Embryonic facial prominence (tissue), 1 donor: ENCODE measurements around the gene PATE3.

Experiments
- DNase-seq: peaks from one replicate; pipeline ENCODE4 v3.0.0-alpha.2; 2016; ENCODE audit errors: extremely low spot score

The PATE3 gene

DNA sequence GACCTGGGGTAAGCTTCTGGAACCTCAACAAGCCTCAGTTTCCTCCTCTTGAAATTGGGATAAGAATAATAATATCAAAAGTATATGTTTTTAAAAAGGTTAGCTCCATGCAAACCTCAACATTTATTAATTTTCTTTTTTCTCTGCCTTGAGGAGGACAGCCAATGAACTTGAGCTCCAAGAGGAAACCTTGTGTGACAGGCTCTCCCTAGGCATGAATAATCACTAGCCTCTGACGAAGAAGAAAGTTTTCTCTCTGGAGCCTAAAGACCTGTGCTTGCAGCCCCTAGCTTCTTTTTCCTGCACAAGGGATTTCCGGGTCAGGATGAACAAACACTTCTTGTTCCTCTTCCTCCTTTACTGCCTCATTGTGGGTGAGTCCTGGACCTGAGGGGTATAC is at the start of gene PATE3:
Gene PATE3 (plus strand): TSS at position 301 of the 400 bp plus-strand sequence. CDS start 25 bp downstream, at position 326.
- DNase-seq = no peak

GRCh38 chr11:125740617-125741016 is 47.3 kb upstream of the PATE3 start:
- no peak for DNase-seq

- no peak for DNase-seq
Measured at GRCh38 chr11:125743681-125744080, 44.2 kb upstream of the PATE3 start.

DNA sequence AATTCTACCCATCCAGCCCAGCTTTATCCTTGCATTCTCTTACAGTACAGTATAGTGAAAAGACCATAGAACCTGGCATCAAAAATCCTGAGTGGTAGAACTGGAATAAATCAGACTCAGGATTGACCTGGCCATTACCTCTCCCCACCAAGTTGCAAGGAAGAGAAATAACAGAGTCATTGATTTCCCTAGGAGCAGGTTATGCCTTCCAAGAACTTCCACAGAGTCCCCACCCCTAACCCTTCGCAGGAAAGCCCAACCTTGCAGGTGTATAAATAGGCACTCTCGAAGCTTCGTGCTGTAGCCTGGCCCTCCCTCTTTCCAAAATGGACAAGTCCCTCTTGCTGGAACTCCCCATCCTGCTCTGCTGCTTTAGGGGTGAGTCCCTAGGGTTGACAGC is 41.9 kb upstream of the PATE3 start, which contains the start of gene PATE1:
Gene PATE1 (plus strand): TSS at position 301 of the 400 bp plus-strand sequence. CDS start 26 bp downstream, at position 327.
- DNase-seq = no peak

GRCh38 chr11:125750629-125751028 is 37.3 kb upstream of the PATE3 start:
- DNase-seq = no peak

GRCh38 chr11:125756050-125756449 is 31.9 kb upstream of the PATE3 start:
- no peak for DNase-seq

- DNase-seq = no peak
Measured at GRCh38 chr11:125762445-125762844, 25.5 kb upstream of the PATE3 start.

DNA sequence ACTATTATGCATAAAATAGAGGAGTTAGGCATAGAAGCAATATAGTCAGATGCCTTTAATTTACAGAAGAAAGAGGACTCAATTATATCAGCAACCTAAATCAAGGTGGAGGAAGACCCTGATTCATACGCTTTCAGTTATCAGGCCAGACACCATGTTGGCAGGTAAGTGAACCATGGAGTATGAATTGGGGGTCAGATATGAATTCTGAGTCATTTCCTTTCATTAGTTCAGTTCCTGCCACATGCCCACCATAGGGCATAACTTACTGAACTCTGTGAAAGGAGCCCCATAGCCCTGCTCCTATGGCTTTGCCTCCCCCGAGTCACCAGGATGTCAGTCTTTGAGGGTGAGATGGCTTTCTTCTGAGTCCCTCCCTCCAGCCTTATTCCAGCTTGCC is 24.4 kb upstream of the PATE3 start:
- DNase-seq = no peak

GRCh38 chr11:125766251-125766650 is 21.7 kb upstream of the PATE3 start:
- DNase-seq = no peak

DNA sequence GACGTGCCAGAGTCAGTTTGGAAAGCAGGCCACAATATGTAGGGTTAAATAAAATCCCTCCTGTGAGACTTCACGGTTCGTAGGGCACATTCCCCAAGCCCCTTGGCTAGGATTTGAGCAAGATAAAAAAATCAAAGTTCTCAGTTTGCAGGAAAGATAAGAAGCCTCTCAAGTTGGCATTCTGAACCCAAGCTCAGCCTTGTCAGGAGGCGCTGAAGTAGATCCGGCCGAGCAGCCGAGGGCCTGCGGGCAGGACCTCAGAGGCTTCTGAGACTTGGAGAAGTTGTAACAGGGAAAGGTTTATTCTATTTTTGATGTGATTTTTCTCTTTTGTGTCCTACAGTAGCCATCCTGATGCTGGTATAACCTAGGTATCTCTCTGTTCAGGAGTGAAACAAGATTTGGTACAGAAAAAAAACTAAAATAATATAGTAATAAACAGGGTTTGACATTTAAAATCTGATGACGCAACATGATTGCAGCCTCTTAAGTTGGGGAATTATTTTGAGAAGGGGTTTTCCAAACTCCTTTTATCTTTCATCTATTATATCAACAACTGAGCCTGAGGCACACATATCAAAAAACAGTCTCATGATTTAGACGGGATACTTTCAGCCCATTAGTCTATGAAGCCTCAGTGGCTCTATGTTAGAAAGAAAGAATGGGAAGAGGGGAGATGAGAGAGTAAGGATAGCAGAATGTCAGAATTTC is 19.4 kb upstream of the PATE3 start:
- DNase-seq = no peak

GRCh38 chr11:125770583-125770982 is 17.3 kb upstream of the PATE3 start:
- DNase-seq = no peak

DNA sequence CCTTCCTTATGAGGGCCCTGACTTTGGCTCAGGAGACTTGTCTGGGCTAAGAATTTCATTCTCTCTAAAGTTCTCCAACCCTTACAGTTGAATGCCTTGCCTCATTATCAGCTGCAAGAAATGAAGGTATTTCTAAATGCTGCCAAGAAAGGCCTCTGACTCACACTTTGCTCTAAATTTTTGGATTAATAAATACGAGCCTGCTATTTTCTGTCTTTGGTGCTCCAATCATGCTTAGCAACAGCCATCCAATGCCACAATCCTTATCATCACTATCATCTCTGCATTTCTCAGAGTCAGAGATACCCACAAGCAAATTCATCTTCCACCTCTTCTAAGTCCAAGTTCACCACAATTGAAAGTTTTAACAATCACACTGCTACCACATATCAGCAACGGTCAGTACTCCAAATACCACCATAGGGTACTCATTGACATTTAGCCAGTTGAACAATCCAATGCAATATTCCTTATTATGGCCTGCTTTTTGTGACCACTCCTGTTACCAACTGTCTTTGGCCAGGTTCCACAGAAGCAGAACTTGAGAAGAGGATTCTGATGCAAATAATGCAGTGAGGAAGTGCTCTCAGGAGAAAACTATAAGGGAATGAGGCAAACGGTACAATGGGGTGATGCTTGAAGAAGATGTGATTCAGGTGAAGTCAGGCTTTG is 15.0 kb upstream of the PATE3 start:
- no peak for DNase-seq

- DNase-seq = no peak
Measured at GRCh38 chr11:125773516-125773915, 14.4 kb upstream of the PATE3 start.

- no peak for DNase-seq
Measured at GRCh38 chr11:125777309-125777708, 10.6 kb upstream of the PATE3 start.

DNA sequence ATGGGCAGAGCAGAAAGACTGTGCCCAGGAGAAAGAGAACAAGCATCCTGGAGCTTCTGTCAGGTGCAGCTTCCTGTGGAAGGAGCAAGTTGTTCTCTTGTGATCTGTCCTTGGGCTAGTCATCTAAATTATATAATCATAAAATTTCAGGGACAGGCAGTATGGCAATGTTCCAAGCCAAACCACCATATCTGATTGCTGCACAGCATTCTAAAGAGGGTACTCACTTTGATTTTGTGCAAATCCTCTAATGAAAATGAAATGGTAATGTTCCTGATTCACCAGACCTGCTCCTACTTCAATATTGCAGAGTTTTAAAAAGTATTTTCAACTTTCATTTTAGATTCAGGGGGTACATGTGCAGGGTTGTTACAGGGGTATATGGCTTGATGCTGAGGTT is 9.2 kb upstream of the PATE3 start, which contains the start of gene PATE2:
Gene PATE2 (minus strand): TSS at position 101 of the 400 bp plus-strand sequence. CDS start 55 bp downstream, at position 46.
- no peak for DNase-seq

DNA sequence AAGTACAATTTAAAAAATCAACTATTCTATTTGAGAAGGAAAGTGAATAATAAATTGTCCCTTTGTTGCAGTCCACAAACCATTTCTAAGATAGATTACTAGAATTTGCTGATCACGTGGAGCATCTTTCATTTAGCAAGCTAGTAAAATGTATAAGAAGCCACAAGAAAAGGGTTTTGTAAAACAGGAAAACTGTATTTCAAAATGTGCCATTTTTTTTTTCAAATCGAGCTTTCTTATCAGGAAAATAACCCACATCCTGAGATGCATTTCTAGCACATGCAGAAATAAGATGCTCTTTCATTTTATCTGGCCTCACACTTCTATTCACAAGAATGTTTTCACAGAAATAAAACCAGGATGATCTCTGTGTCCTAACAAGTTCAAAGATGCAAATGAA is 3.2 kb upstream of the PATE3 start:
- no peak for DNase-seq

- DNase-seq = no peak
Measured at GRCh38 chr11:125790825-125791224, 2.9 kb downstream of the PATE3 start.

GRCh38 chr11:125797641-125798040 is 9.7 kb downstream of the PATE3 start:
- no peak for DNase-seq

DNA sequence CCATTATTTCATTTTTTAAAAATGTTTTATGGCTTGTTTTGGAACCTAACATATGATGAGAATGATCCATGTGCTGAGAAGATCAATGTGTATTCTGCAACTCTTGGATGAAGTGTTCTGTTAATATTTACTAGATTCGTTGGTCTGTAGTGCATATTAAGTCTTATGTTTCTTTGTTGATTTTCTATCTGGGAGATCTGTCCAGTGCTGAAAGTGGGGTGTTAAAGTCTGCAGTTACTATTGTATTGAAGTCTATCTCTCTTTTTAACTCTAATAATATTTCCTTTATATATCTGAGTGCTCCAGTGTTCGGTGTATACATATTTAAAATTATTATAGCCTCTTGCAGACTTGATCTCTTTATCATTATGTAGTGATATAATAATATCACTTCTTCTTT is 11.9 kb downstream of the PATE3 start:
- DNase-seq = no peak

GRCh38 chr11:125802387-125802786 is 14.5 kb downstream of the PATE3 start:
- DNase-seq = no peak

- DNase-seq = no peak
Measured at GRCh38 chr11:125807909-125808308, 20.0 kb downstream of the PATE3 start.

DNA sequence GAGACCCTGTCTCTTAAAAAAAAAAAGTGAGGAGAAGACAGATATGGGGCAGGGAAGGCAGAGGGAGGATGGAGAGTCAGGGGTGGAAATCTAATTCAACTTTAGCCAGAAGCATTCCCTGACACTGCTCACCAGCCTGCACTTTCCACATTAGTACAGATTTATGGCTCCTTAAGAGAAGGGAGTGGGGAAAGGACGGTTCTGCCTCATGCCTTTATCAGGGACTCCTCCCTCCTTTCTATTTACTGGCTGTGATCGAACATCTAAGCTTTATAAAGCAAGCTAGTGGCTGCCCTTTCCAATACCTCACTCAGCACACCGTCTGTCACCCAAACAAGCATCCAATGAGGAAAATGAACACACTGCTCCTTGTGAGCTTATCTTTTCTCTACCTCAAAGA is 45.1 kb downstream of the PATE3 start, which contains the start of gene PATE4:
Gene PATE4 (plus strand): TSS at position 301 of the 400 bp plus-strand sequence. CDS start 44 bp downstream, at position 345.
- no peak for DNase-seq

GRCh38 chr11:125835748-125836147 is 47.8 kb downstream of the PATE3 start:
- no peak for DNase-seq
